HepG2 (cell line): ENCODE results near the gene TIMP3. TPM values are rescaled to one million over a fixed set of nuclear protein-coding genes. Genes with fewer than 3 reads are reported as not detected.
A peak's percentile ranks its signal among the peaks of the same experiment; 100 is the strongest.

Experiments
- CTCF ChIP-seq: sonication (generic); formaldehyde crosslinking; IDR thresholded peaks from 2 replicates; pipeline ENCODE4 v1.5.0; 2020; ENCODE audit warnings: mild to moderate bottlenecking, missing genetic modification reagents, moderate library complexity
- EP300 ChIP-seq, 3 experiments: sonication (generic) in 1 of 3; formaldehyde crosslinking in 1 of 3; IDR thresholded peaks; 2 replicates each; pipeline versions ENCODE4 v1.5.1 to v1.6.1; 2011 to 2020; ENCODE audit warnings: low read depth in 2 of 3, low read length in 2 of 3, borderline replicate concordance in 1 of 3, improper control_type of control experiment in 1 of 3, mild to moderate bottlenecking in 1 of 3, missing genetic modification reagents in 1 of 3, moderate library complexity in 1 of 3
- IRX3 ChIP-seq: sonication (generic); formaldehyde crosslinking; IDR thresholded peaks from 2 replicates; pipeline ENCODE4 v1.8.1; 2023; ENCODE audit warnings: mild to moderate bottlenecking, low read depth, missing genetic modification reagents, borderline replicate concordance
- ISL2 ChIP-seq: sonication (generic); formaldehyde crosslinking; IDR thresholded peaks from 2 replicates; pipeline ENCODE4 v1.5.0; 2020; ENCODE audit warnings: missing genetic modification reagents
- MTF1 ChIP-seq: sonication (generic); formaldehyde crosslinking; IDR thresholded peaks from 2 replicates; pipeline ENCODE4 v1.5.0; 2020; ENCODE audit warnings: missing genetic modification reagents
- PCBP2 ChIP-seq: fragments of 200-400 bp; formaldehyde crosslinking; optimal IDR thresholded peaks from 2 replicates; pipeline ENCODE3; 2018; ENCODE audit warnings: low read length, low read depth; ENCODE audit not compliant: poor library complexity, severe bottlenecking
- PHF21A ChIP-seq: sonication (generic); formaldehyde crosslinking; IDR thresholded peaks from 2 replicates; pipeline ENCODE4 v1.5.0; 2020; ENCODE audit warnings: mild to moderate bottlenecking, missing genetic modification reagents
- PITX1 ChIP-seq: sonication (generic); formaldehyde crosslinking; IDR thresholded peaks from 2 replicates; pipeline ENCODE4 v1.5.1; 2020; ENCODE audit warnings: mild to moderate bottlenecking, missing genetic modification reagents
- STAG1 ChIP-seq: sonication (generic); formaldehyde crosslinking; IDR thresholded peaks from 2 replicates; pipeline ENCODE4 v1.4.0; 2020; ENCODE audit warnings: missing genetic modification reagents
- TEAD2 ChIP-seq: sonication (generic); formaldehyde crosslinking; IDR thresholded peaks from 2 replicates; pipeline ENCODE4 v1.9.0; 2021; ENCODE audit warnings: missing genetic modification reagents
- ZFY ChIP-seq: sonication (generic); formaldehyde crosslinking; IDR thresholded peaks from 2 replicates; pipeline ENCODE4 v1.4.0; 2020; ENCODE audit warnings: missing genetic modification reagents
- ZHX2 ChIP-seq, 2 experiments: sonication (generic) in 1 of 2; formaldehyde crosslinking in 1 of 2; IDR thresholded peaks; 2 replicates each; pipeline versions ENCODE4 v1.6.1 to v1.9.0; 2014 to 2022; ENCODE audit warnings: antibody characterized with exemption in 1 of 2, borderline replicate concordance in 1 of 2, inconsistent platforms in 1 of 2, low read depth in 1 of 2, missing genetic modification reagents in 1 of 2
- ZMAT3 ChIP-seq: sonication (generic); formaldehyde crosslinking; conservative IDR thresholded peaks from 2 replicates; pipeline ENCODE4 v1.7.0; 2021; ENCODE audit warnings: missing genetic modification reagents
- ZNF3 ChIP-seq: IDR thresholded peaks from 2 replicates; pipeline ENCODE4 v1.7.0; 2017; ENCODE audit warnings: inconsistent platforms
- ZNF556 ChIP-seq: sonication (generic); formaldehyde crosslinking; IDR thresholded peaks from 2 replicates; pipeline ENCODE4 v1.4.0; 2020; ENCODE audit warnings: mild to moderate bottlenecking, missing genetic modification reagents, borderline replicate concordance
- ZNF567 ChIP-seq: sonication (generic); formaldehyde crosslinking; IDR thresholded peaks from 2 replicates; pipeline ENCODE4 v1.8.1; 2023; ENCODE audit warnings: mild to moderate bottlenecking, missing genetic modification reagents, borderline replicate concordance
- ZNF703 ChIP-seq: sonication (generic); formaldehyde crosslinking; IDR thresholded peaks from 2 replicates; pipeline ENCODE4 v1.5.1; 2020; ENCODE audit warnings: missing genetic modification reagents, mild to moderate bottlenecking, moderate library complexity, borderline replicate concordance
- polyA plus RNA-seq, 8 experiments: library from polyadenylated mRNA; depleted of rRNA in 3 of 8; stranded (reverse) in 7 of 8; unstranded in 1 of 8; fragments of >200 nt; fragmentation: Illumina TruSeq in 4 of 8; extraction: Trizol in 4 of 8; gene quantifications; 2 replicates each; pipeline versions ENCODE4 v1.2.1 to v1.2.3, GENCODE V29; 2011 to 2016; ENCODE audit warnings: low read depth in 4 of 8, missing spikeins in 1 of 8, mixed read lengths in 1 of 8; ENCODE audit not compliant: insufficient read depth in 1 of 8
- total RNA-seq, 5 experiments: library from RNA; depleted of rRNA; stranded (reverse); fragments of >200 nt; fragmentation: Illumina TruSeq; extraction: Trizol; gene quantifications; 2 replicates each; pipeline ENCODE4 v1.2.3, GENCODE V29; 2016; ENCODE audit warnings: low read depth in 1 of 5
- TF ChIP-seq, protein P1 (sequence below): IDR thresholded peaks from 2 replicates; pipeline ENCODE4 v1.6.1; 2016; ENCODE audit warnings: mild to moderate bottlenecking, missing biosample characterization, missing genetic modification reagents
- TF ChIP-seq, protein P2 (sequence below): sonication (generic); formaldehyde crosslinking; conservative IDR thresholded peaks from 2 replicates; pipeline ENCODE4 v1.8.1; 2023; ENCODE audit warnings: missing genetic modification reagents

The TIMP3 gene
- total and polyA plus RNA-seq, 2 of the 13 experiments (the other 11 are each of a cell fraction or from before 2014, with no cell fraction given): 57.3 to 86.6 TPM

- no peak for TF ChIP-seq IRX3
- TF ChIP-seq CTCF (CRISPR knock-in tag): peak; percentile 46
- peak; percentile 58 for TF ChIP-seq ZFY
- no peak for TF ChIP-seq ZNF567 (CRISPR knock-in tag)
- no peak for TF ChIP-seq ZNF3 (CRISPR knock-in tag)
- TF ChIP-seq PHF21A (CRISPR knock-in tag): peak; percentile 90
- TF ChIP-seq ZNF703: 0 out of 2 replicates have a peak, but pooled peaks have one; percentile 21
- peak; percentile 28; the same call in 1 of the 2 replicates for TF ChIP-seq STAG1 (CRISPR knock-in tag)
- TF ChIP-seq ZHX2 (IDR thresholded peaks at IDR 0.05; ENCODE audit: low read depth): 0 out of 2 replicates have a peak, but pooled peaks have one; percentile 40
- no peak for TF ChIP-seq ZHX2 (CRISPR knock-in tag; IDR thresholded peaks at IDR 0.05; ENCODE audit: borderline replicate concordance)
- TF ChIP-seq ZMAT3 (CRISPR knock-in tag): 0 out of 2 replicates have a peak, but pooled peaks have one; percentile 19
- TF ChIP-seq MTF1 (CRISPR knock-in tag): no peak
- TF ChIP-seq, protein P1, sequence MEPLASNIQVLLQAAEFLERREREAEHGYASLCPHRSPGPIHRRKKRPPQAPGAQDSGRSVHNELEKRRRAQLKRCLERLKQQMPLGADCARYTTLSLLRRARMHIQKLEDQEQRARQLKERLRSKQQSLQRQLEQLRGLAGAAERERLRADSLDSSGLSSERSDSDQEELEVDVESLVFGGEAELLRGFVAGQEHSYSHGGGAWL (CRISPR knock-in tag): no peak
- TF ChIP-seq ZNF556 (CRISPR knock-in tag): no peak
- TF ChIP-seq, protein P2, sequence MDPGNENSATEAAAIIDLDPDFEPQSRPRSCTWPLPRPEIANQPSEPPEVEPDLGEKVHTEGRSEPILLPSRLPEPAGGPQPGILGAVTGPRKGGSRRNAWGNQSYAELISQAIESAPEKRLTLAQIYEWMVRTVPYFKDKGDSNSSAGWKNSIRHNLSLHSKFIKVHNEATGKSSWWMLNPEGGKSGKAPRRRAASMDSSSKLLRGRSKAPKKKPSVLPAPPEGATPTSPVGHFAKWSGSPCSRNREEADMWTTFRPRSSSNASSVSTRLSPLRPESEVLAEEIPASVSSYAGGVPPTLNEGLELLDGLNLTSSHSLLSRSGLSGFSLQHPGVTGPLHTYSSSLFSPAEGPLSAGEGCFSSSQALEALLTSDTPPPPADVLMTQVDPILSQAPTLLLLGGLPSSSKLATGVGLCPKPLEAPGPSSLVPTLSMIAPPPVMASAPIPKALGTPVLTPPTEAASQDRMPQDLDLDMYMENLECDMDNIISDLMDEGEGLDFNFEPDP (CRISPR knock-in tag): no peak
- peak in 1 of 2 experiments; percentile 91; a peak in 2 of 4 replicates for TF ChIP-seq EP300 (IDR thresholded peaks at IDR 0.05; ENCODE audit: low read depth in 2 of 2, low read length in 2 of 2)
- no peak for TF ChIP-seq EP300 (CRISPR knock-in tag; IDR thresholded peaks at IDR 0.05; ENCODE audit: borderline replicate concordance)
- no peak for TF ChIP-seq TEAD2 (CRISPR knock-in tag)
- no peak for TF ChIP-seq PCBP2
- TF ChIP-seq PITX1 (CRISPR knock-in tag): peak; percentile 52
- peak; percentile 73 for TF ChIP-seq ISL2
Observed at GRCh38 chr22:32794449-32795213, 6.9 kb upstream of the TIMP3 start (continued).
